HG03571 (cell line): ENCODE data around the gene MSH6.

Source experiments
- ATAC-seq: cut with Tn5 transposase; IDR thresholded peaks from one replicate; pipeline ENCODE4 v1.9.1; 2021; ENCODE audit not compliant: unreplicated experiment

The MSH6 gene, protein sequence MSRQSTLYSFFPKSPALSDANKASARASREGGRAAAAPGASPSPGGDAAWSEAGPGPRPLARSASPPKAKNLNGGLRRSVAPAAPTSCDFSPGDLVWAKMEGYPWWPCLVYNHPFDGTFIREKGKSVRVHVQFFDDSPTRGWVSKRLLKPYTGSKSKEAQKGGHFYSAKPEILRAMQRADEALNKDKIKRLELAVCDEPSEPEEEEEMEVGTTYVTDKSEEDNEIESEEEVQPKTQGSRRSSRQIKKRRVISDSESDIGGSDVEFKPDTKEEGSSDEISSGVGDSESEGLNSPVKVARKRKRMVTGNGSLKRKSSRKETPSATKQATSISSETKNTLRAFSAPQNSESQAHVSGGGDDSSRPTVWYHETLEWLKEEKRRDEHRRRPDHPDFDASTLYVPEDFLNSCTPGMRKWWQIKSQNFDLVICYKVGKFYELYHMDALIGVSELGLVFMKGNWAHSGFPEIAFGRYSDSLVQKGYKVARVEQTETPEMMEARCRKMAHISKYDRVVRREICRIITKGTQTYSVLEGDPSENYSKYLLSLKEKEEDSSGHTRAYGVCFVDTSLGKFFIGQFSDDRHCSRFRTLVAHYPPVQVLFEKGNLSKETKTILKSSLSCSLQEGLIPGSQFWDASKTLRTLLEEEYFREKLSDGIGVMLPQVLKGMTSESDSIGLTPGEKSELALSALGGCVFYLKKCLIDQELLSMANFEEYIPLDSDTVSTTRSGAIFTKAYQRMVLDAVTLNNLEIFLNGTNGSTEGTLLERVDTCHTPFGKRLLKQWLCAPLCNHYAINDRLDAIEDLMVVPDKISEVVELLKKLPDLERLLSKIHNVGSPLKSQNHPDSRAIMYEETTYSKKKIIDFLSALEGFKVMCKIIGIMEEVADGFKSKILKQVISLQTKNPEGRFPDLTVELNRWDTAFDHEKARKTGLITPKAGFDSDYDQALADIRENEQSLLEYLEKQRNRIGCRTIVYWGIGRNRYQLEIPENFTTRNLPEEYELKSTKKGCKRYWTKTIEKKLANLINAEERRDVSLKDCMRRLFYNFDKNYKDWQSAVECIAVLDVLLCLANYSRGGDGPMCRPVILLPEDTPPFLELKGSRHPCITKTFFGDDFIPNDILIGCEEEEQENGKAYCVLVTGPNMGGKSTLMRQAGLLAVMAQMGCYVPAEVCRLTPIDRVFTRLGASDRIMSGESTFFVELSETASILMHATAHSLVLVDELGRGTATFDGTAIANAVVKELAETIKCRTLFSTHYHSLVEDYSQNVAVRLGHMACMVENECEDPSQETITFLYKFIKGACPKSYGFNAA (N-terminal part only)

DNA sequence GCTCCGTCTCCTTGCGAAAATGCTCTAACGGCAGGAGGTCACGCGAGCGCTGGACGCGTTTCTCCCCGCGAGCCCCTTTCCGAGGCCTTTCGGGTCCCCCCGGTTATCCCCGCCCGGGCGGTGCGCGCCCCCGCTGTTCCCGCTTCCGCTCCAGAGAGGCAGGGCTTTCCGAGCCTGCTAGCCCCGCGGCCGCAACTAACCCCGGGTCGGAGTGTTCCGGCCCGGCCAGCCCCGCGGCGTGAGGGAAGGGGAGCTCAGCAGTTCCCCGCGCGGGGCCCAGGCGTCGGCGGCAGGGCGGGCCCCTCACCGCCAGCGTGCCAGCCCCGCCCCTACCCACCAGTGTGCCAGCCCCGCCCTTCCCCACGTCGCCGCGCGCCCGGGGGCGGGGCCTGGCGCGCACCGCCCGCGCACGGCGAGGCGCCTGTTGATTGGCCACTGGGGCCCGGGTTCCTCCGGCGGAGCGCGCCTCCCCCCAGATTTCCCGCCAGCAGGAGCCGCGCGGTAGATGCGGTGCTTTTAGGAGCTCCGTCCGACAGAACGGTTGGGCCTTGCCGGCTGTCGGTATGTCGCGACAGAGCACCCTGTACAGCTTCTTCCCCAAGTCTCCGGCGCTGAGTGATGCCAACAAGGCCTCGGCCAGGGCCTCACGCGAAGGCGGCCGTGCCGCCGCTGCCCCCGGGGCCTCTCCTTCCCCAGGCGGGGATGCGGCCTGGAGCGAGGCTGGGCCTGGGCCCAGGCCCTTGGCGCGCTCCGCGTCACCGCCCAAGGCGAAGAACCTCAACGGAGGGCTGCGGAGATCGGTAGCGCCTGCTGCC, at the start of gene MSH6:
MSH6 (plus strand) TSS at position 475 of the 815 bp plus-strand sequence; CDS start at position 564, 89 bp downstream.
- peak; percentile 83 for ATAC-seq

GRCh38 chr2:47735136-47735869, 47.6 kb upstream of the MSH6 start:
- ATAC-seq, result no peak

- ATAC-seq, result no peak
Observed at GRCh38 chr2:47735912-47736311, 47.0 kb upstream of the MSH6 start.

- ATAC-seq, result no peak
Observed at GRCh38 chr2:47737191-47737975, 45.6 kb upstream of the MSH6 start.

- no peak for ATAC-seq
Observed at GRCh38 chr2:47738331-47738730, 44.6 kb upstream of the MSH6 start.

GRCh38 chr2:47741101-47741500, 41.8 kb upstream of the MSH6 start:
- ATAC-seq, result no peak

DNA sequence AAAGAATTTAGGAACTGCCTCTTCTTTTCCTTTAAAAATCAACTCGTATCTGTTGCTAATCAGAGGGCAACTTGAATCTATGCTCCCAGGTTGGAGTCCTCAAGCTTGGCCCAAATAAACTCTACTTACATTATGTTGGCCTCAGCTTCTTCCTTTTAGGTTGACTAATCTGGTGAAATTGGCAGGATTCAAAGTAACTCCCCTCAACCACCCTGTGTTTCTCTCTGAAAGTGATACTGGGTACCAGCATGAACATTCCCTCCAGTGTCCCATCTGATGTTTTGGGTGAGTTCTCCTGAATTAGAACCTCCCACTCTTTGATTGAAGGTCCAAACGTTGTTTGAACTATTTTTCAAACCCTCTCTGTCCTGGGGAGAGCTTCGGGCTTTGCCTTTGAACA, 41.3 kb upstream of the MSH6 start:
- ATAC-seq, result no peak

GRCh38 chr2:47744074-47744473, 38.9 kb upstream of the MSH6 start:
- ATAC-seq, result no peak

DNA sequence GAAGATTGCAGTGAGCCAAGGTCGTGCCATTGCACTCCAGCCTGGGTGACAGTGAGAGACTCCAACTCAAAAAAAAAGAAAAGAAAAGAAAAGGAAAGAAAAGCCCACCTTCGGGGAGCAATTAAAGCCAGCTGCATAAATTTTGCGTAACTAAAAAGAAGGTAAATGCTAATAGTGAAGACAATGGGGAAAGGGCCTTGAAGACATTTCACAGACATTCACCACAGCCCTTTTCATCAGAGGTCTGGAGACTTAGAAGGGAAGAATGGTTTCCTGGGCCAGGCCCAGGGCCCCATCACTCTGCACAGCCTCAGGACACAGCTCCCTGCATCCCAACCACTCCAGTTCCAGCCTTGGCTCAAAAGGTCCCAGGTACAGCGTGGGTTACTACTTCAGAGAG, 35.1 kb upstream of the MSH6 start:
- ATAC-seq, result no peak

DNA sequence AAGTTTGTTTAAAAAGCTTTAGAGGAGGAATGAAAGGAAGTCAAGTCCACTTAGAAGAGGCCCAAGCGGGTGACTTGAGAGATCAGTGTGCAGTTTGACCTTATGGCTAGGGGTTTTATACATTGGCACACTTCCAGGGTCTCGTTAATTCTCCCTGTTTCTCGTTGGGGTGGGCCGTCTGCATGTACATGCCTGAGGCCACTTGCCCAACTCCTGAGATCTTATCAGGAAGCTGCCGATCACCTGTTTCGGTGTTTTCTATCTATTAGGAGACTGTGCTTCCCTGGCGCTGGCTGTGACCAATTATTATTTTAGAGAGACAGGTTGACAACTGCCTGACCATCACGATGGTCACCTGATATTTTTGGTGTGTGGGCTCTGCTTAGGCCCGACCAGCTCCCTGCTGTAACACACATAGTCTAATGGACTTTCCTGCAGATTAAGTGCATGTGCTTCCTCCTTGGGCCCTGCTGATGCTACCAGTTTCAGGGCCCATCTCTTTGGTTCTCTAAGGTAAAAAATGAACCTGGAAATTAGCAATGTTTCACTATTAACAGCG, 31.0 kb upstream of the MSH6 start:
- ATAC-seq, result peak; percentile 19

DNA sequence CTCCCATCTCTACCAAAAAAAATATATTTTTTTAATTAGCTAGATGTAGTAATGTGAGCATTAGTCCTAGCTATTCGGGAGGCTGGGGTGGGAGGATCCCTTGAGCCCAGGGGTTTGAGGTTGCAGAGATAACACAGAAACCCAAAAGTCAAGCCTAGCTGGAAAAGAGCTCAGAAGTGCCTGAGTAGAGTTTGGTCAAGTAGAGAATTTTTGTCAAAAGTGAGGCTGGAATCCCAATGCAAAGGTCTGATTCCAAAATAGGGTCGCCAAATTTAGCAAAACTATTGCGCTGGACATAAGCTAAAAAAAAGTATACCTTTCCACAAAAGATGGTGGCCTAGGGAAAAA, 15.5 kb upstream of the MSH6 start:
- ATAC-seq, result no peak

DNA sequence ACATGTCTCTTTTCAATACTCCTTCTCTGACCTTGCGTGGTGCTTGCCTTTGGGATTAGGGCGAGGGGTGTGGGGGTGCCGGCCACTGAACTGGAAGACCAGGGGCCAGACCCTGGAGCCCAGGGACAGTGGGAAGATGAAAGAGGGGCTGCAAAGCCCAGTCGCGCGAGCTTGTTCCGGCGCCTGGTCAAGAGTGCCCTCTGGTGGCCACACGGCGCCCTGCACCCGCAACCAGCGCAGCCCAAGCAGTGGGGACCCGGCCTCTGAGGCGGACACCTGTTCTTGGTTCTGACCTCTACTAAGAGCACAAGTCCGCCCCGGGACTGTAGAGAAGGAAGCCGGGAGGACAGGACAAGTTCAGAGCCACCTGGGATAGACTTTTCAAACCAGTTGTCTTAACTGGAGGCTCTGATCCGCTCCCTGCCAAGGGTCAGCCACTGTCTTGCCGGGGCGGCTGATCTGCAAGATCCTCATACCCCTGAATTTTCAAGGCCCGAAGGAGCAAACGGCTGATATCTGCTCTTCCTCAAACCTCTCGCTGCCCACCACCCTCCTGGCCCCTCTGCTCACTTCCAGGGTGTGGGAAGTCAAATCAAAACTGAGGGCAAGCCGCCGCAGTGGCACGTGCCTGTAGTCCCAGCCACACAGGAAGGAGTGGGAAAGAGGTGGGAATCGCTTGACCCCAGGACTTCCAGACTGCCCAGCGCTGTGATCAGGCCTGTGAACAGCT, 14.9 kb upstream of the MSH6 start:
- ATAC-seq, result peak; percentile 68

DNA sequence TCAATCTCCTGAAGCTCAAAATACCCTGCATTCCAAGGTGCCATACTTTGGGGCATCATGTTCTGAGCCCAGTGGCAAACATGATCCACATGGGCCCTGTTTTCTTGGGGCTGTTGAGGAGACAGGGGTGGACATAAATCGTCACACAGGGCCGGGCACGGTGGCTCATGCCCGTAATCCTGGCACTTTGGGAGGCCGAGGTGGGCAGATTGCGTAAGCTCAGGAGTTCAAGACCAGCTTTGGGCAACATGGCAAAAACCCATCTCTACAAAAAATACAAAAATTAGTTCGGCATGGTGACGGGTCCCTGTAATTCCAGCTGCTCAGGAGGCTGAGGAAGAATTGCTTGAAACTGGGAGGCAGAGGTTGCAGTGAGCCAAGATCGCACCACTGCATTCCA, 13.6 kb upstream of the MSH6 start:
- no peak for ATAC-seq

GRCh38 chr2:47771211-47771610, 11.7 kb upstream of the MSH6 start:
- no peak for ATAC-seq

GRCh38 chr2:47772343-47772742, 10.6 kb upstream of the MSH6 start:
- no peak for ATAC-seq

DNA sequence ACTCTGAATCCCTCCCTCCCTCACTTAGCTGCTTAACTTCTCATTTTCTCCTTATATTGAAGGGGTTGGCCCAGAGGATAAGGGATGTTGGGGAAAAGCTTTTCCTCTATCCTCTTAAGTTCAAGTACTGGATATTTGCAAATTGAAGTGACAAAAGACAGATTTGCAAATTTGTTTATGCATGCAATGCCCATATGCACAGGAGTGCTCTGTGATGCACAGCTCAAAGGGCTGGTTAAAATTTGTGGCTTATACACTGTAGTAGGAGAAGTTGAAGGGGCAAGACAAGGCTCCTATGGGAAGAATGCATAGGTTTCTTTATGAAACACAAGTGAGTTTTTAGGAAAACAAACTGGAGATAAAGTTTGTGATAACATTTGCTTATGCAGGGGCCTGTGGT, 8.4 kb upstream of the MSH6 start:
- ATAC-seq, result no peak

DNA sequence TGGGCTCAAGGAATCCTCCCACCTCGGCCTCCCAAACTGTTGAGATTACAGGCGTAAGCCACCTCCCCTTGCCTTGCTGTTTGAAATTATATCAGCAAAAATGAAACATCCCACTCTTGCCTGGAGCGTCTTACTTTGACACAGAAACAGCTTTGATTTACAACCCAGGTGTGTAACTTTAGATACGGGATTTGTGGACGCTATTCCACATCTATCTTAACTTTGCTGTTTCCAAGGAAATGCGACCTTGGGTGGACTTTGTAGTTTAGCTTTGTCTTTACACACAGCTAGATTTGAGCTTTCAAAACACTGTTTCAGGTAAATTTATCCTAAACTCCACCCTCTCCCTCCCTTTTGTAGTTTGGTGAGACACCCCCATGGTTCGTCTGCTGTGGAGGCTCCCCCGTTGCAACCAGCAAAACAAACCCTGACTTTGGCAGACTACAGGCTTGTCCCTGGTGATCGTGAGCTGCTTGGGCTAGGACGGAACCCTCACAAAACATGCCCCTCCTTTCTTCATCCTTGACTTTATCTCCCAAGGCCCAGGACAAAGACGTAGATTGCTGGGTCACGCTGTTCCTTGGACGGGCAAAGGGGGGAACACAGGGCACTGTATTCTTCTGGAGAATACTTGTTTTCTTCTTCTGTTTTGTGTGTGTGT, 5.5 kb upstream of the MSH6 start:
- no peak for ATAC-seq
